Ovary (tissue), 9 donors: ENCODE results near the gene TFF1. TPM values are rescaled to one million over a fixed set of nuclear protein-coding genes. Genes with fewer than 3 reads are reported as not detected.

Experiments used
- DNase-seq, 5 donors: peaks; one replicate each; pipeline ENCODE4 v3.0.0-alpha.2; 2019 to 2020
- H3K27ac ChIP-seq, 2 donors: fragments of 200-600 bp; one replicate each; pipeline versions ENCODE4 v1.5.1 to v1.8.0; 2019 to 2022
- H3K27me3 ChIP-seq: fragments of 200-600 bp; one replicate; pipeline ENCODE4 v1.8.0; 2022
- H3K36me3 ChIP-seq: fragments of 200-600 bp; sonication (generic); one replicate; pipeline ENCODE4 v1.5.1; 2019
- H3K4me1 ChIP-seq: one replicate; pipeline ENCODE4 v1.8.1; 2013; ENCODE audit warnings: mild to moderate bottlenecking, moderate library complexity; ENCODE audit not compliant: insufficient read depth
- H3K4me3 ChIP-seq: fragments of 200-600 bp; sonication (generic); one replicate; pipeline ENCODE4 v1.5.1; 2017
- H3K9me3 ChIP-seq, 2 donors: fragments of 200-600 bp in 1 of 2; sonication (generic) in 1 of 2; one replicate each; pipeline versions ENCODE4 v1.5.1 to v1.8.1; 2013 to 2019; ENCODE audit warnings: mild to moderate bottlenecking in 1 of 2, moderate library complexity in 1 of 2
- EP300 ChIP-seq: sonication (generic); formaldehyde crosslinking; IDR thresholded peaks from one replicate; pipeline ENCODE4 v1.6.1; 2017; ENCODE audit warnings: antibody characterized with exemption
- POLR2A ChIP-seq: fragments of 450-650 bp; IDR thresholded peaks from one replicate; pipeline ENCODE4 v1.6.1; 2017; ENCODE audit warnings: antibody characterized with exemption, mild to moderate bottlenecking, moderate library complexity
- WGBS, 3 donors: extraction: QIAGEN DNeasy Blood & Tissue Kit in 1 of 3; methylation state at CpG; one replicate each; pipeline versions ENCODE4 v1.1.5 to v1.1.7; 2013 to 2017; 5-methylcytosine and 5-hydroxymethylcytosine counted together
- intact Hi-C, 4 donors: fragments of 100-400 bp; cut with DNase I; formaldehyde crosslinking; loops; one replicate each; pipeline versions ENCODE4 v1.11.0 to v1.15.1; 2022 to 2023
- polyA plus RNA-seq, 2 donors: library from polyadenylated mRNA; stranded (reverse); fragments of 200-250 nt in 1 of 2; fragments of 350-450 nt in 1 of 2; fragmentation: Illumina TruSeq in 1 of 2; extraction: RNeasy Lipid Tissue Mini Kit (QIAGEN cat#74804) in 1 of 2; gene quantifications; one replicate each; pipeline ENCODE4 v1.2.3, GENCODE V29; 2013 to 2014
- total RNA-seq, 7 donors: library from RNA; depleted of rRNA in 2 of 7; stranded (reverse); fragments of >200 nt in 2 of 7; fragmentation: NEBNext Ultra II Directional in 3 of 7; extraction: Animal tissue kit (Norgen Biotek cat#: 25700) in 3 of 7; gene quantifications; one replicate each; pipeline versions ENCODE4 v1.1.0 to v1.2.4, GENCODE V29; 2016 to 2023
- TF ChIP-seq, protein P1 (sequence below), 3 donors: fragments of 450-650 bp in 2 of 3; fragments of 200-600 bp in 1 of 3; IDR thresholded peaks; one replicate each; pipeline versions ENCODE4 v1.5.1 to v1.8.0; 2016 to 2022; ENCODE audit warnings: antibody characterized with exemption in 3 of 3, mild to moderate bottlenecking in 1 of 3
- donor health status: DM: no; HTN: no; CAD: no; lungs with moderate emphysema.
- donor health status: DM: no; HTN: no; CAD: no.
- donor health status: Bipolar disorder and iron deficiency.
- donor health status: DM: yes; HTN: yes; CAD: no.
- donor health status: DM: no; HTN: no; CAD: no.
- donor health status: DM: yes; HTN: yes; CAD: no.

The TFF1 gene
- total and polyA plus RNA-seq, 9 donors, result 1.4 TPM; not detected in 8

GRCh38 chr21:42312626-42313104 is 53.7 kb downstream of the TFF1 start:
- H3K36me3 ChIP-seq, result no peaks in the 10 kb centered on the region
- intact Hi-C loops, result no loop called here

More at GRCh38 chr21:42312626-42313104, 53.7 kb downstream of the TFF1 start:
- DNase-seq, result no peak
- 82 to 88% (median 85%) methylated on average over 16 of the region's 16 CpGs for WGBS, 3 donors
- no peak overlapping the region for H3K27ac ChIP-seq
- no peaks in the 10 kb centered on the region for H3K9me3 ChIP-seq
- no peaks in the 10 kb centered on the region for H3K27me3 ChIP-seq
- no peak overlapping the region for H3K4me3 ChIP-seq
- no peak for TF ChIP-seq EP300
- no peak for TF ChIP-seq POLR2A
- TF ChIP-seq, protein P1, sequence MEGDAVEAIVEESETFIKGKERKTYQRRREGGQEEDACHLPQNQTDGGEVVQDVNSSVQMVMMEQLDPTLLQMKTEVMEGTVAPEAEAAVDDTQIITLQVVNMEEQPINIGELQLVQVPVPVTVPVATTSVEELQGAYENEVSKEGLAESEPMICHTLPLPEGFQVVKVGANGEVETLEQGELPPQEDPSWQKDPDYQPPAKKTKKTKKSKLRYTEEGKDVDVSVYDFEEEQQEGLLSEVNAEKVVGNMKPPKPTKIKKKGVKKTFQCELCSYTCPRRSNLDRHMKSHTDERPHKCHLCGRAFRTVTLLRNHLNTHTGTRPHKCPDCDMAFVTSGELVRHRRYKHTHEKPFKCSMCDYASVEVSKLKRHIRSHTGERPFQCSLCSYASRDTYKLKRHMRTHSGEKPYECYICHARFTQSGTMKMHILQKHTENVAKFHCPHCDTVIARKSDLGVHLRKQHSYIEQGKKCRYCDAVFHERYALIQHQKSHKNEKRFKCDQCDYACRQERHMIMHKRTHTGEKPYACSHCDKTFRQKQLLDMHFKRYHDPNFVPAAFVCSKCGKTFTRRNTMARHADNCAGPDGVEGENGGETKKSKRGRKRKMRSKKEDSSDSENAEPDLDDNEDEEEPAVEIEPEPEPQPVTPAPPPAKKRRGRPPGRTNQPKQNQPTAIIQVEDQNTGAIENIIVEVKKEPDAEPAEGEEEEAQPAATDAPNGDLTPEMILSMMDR (IDR thresholded peaks at IDR 0.05), result no peak
- peaks cover 1% of the 10 kb centered on the region for H3K4me1 ChIP-seq

Other genes with a start within 250 kb of the TFF1 start
- gene ABCG1, start 147.4 kb downstream of the TFF1 start, total RNA-seq, result 10 to 100 TPM in 1 of 7 donors, 1 to 10 TPM in 6; 4.3 to 14.9 (median 5.8) TPM
- 1 to 10 TPM; 5.8 to 8.2 TPM for gene ABCG1, start 147.4 kb downstream of the TFF1 start, polyA plus RNA-seq
- 100 to 1,000 TPM in 1 of 7 donors, 10 to 100 TPM in 2, 1 to 10 TPM in 3, not detected in 1; 1.9 to 131 (median 11.0) TPM for gene TFF3, start 51.1 kb downstream of the TFF1 start, total RNA-seq
- gene TFF3, start 51.1 kb downstream of the TFF1 start, polyA plus RNA-seq, result 10 to 100 TPM in 1 of 2 donors, 1 to 10 TPM in 1; 1.3 to 17.1 TPM
- gene TFF2, start 15.5 kb downstream of the TFF1 start, total RNA-seq, result 1 to 10 TPM in 1 of 7 donors, under 1 TPM in 1, not detected in 5; 0.31 to 3.7 TPM
- gene TFF2, start 15.5 kb downstream of the TFF1 start, polyA plus RNA-seq, result not detected
- 10 to 100 TPM in 1 of 7 donors, 1 to 10 TPM in 4, not detected in 2; 1.3 to 28.6 (median 3.4) TPM for gene TMPRSS3, start 29.5 kb upstream of the TFF1 start, total RNA-seq
- gene TMPRSS3, start 29.5 kb upstream of the TFF1 start, polyA plus RNA-seq, result under 1 TPM; 0.07 to 0.12 TPM
- under 1 TPM in 5 of 7 donors, not detected in 2; 0.15 to 0.54 (median 0.24) TPM for gene UBASH3A, start 37.4 kb upstream of the TFF1 start, total RNA-seq
- gene UBASH3A, start 37.4 kb upstream of the TFF1 start, polyA plus RNA-seq, result under 1 TPM; 0.19 to 0.85 TPM
- 10 to 100 TPM in 1 of 7 donors, 1 to 10 TPM in 5, under 1 TPM in 1; 0.76 to 37.5 (median 2.6) TPM for gene RSPH1, start 129.7 kb upstream of the TFF1 start, total RNA-seq
- gene RSPH1, start 129.7 kb upstream of the TFF1 start, polyA plus RNA-seq, result 1 to 10 TPM; 1.1 to 2.5 TPM
- gene SLC37A1, start 147.3 kb upstream of the TFF1 start, total RNA-seq, result 1 to 10 TPM; 5.6 to 10.0 (median 8.0) TPM
- 1 to 10 TPM; 5.1 to 6.0 TPM for gene SLC37A1, start 147.3 kb upstream of the TFF1 start, polyA plus RNA-seq